Colon (tissue), 2 donors: Measurements from ENCODE around the gene AUTS2.
A peak's percentile ranks its signal among the peaks of the same experiment; 100 is the strongest.

Source experiments
- FAIRE-seq: peaks from 2 replicates; lab custom pipeline; 2012; peaks lifted over from hg19 to GRCh38; lab: Jason Lieb, UNC
- donor health status: control.
- donor health status: control.

AUTS2 gene

DNA sequence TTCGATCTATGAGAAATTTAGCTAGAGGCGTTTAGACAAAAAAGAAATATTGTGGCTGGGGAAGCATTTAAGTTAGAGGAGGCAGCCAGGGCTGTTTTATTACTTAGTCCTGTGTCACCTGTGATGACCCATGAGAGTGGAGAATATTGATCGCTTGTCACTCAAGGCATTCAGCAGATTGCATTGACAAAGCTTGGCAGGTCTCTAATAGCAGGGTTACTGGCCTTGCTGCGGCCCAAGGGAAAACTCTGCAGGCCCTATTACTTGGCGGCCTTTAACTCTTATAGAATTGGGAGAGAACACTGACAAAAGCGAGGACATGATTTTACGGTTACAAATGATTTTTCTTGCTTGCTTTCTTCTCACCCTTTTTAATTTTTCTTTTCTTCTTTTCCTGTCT lies 473.5 kb downstream of the AUTS2 start:
- FAIRE-seq, result no peak

DNA sequence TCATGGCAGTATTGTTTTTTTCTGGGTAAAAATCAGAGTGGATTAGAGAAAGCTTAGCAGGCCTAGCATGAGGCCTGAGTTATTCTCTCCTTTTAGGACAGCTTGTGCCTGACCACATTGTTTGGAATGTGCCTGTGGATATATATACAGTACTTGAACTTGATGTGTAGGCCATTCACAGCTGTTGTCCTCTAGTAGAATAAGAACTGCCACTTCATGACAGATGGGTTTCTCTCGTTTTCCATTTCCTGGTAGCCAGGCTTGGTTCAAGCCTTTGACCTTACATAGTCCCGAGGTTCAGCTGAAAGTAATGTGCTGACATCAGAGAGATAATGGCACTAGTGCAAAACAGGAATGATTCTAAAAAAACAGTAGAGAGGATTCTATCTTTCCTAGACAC lies 473.9 kb downstream of the AUTS2 start:
- FAIRE-seq, result no peak

DNA sequence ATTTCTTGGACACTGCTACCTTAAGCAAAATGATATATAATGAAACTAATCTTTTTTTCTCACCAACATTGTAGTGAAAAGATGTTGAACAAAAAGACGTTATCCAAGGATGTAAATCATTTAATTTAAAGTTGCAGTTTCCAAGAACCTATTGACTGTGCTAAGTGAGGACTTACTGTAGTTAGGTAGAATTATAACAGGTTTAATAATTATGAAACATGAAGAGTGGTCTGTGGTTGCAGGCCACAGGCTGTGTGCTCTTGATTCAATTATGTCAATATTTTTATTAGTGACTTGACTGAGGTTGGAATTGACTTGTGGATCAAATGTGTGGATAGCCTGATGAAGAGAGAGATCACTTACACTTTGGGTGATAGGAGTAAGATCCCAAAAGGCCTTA lies 478.1 kb downstream of the AUTS2 start:
- FAIRE-seq, result no peak

DNA sequence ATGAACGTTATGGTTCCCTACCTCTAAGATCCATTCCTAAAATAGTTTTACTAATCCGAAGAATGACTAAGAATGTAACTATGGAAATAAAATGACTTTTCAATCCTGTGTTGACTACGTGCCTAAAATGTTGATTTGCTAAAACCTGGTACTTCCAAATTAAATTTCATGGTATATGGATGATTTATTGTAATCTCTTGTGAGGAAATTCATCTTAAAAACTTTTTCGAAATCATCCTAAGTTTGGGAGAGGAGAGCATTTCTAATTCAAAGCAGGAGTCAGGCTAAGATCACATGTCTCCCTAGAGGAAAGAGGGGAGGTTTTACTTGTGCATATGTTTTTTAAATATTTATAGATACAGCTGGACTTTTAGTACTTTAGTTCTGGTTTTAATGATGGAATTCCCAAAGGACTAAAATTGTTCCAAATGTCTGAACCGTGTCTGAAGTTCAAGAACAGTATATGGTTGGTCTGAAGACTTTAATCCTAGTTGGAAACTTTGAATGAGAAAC lies 483.9 kb downstream of the AUTS2 start:
- no peak for FAIRE-seq

DNA sequence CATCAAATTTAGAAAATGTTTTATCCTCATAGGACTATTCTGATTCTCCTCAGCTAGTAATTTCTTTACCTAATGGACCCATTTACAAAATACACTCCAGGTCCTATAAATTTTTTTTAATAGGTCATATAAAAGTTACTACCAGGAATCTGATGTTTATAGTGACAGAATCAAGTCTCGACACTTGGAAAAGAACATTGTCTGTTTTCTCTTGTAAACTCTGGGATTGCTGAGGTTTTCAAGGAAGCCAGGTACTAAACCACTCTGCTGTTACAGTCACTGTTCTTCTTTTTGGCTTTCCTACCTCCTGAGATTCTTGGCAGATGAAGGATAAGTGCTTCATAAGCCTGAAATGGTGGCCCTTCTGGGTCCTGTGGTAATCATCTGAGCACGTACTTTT lies 493.1 kb downstream of the AUTS2 start:
- FAIRE-seq, result no peak

DNA sequence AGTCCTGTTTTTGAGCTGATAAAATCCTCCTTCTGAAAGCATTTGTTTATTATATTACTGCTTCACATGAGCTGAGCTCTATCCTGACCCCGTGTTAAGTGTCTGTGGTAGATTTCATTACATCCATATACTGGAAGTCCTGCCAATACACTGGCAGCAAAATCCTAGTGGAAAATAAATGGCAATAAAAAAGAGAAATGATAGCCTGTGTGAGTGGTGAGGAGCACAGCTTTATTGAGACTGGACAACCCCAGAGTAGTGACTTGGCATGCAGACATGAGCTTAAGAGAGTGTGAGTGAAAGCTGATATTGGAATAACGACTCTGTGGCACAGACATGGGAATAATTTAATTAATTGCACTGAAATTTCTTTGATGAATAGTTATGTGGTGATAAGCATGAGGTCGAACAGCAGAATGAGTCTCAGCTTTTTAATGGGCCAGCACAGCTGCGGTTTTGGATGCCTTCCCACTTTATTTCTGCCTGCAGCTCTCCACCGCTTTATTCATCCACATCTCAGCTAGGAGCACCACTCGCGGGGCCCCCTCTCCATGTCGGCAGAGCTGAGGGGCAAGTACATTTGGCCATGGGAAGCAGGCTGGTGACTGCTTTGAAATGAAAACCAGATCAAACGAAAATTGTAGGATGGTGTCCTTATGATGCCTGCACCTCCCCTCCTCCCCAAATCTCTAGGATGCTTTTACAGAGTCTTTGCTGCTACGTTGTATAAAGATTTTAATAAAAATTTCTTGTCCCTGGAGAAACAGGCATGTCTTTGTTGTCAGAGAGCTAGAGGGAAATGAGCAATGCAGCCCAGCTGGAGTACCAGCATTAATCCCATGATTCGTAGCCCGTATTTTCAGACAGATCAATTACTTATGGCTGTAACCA lies 494.3 kb downstream of the AUTS2 start:
- FAIRE-seq, result no peak

DNA sequence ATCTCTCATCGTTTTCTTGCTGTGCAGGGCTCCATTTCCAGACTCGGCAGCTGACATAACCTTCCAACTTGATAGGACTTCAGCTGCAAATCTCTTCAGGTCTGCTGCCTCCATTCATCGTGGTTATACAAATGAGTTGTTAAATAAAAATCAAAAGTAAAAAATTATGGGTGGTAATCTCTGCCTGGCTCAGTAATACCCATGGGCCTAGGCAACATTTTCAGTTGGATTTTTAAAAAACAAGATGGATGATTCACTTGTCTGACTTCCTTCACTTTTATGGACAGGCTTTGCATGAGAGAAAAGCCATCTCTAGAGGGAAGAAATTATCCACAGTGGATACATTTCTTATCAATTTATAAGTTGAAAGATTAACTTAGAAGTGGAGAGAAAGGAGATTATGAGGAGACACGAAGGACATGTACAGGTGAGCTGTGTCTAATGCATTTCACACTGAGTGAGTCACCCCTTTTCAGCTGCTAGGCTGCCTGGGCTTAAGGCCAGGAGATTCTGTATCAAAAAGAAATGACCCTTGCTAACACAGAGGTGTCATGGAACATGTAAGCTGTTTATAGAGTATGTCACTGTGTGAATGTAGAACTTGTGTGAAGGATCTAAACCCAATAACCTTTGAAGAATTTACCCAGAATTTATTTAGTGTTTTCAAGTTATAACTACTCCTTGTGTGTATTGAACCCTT lies 495.1 kb downstream of the AUTS2 start:
- FAIRE-seq, result no peak

DNA sequence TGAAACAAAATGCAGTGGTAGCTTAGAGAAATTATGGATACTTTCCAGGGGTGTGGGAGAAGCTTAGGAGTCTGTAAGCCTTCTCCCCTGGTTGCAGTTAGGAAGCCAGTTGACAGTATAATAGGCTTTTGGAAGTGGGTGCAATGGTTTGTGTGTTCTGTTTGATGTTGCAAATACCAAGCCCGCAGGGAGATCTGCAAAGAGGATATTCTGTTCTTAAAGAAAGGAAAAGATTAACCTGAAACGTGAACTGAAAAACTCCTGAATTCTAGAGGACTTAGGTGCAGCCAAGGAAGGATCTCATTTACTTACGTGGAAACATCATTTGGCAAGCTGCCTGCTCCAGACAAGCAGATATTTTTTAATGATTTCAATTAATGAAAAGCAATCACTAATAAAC lies 496.6 kb downstream of the AUTS2 start:
- no peak for FAIRE-seq

DNA sequence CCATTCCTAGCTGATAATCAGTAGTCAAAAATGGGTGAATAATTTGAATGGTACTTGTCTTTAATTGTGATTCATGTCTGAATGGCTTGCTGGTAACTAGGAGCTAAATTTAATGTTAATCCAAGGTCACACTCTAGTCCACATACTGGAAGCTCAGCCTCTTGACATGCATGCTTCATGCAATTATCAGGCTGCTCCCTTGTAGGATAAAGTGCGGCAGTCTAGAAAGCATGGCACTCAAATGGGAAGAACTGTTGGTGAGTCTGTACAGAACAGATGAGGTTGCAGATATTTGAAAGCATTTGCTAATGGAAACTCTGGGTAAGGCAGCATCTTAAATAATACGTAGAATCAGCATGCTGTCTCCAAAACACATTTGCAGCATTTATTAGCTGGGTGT lies 499.4 kb downstream of the AUTS2 start:
- FAIRE-seq, result no peak

DNA sequence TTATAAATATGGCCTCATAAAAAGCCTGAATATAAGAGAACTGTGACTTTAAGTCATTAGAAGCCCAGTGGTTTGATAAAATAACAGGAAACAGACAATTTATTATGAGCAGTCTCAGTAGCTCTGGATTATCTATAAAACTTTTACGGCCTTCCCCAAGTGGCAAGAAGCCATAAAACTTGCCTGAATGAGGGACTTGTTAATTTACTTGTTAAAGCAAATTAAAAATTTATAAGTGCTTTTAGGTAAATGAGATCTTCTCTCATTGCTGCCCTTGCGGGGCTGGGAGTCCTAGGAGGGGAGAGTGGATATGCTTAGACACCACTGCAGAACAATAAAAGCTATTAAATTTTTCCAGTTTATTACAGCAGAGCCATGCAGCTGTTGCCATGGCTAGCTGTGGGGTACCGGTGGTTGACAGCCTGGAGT lies 499.9 kb downstream of the AUTS2 start:
- no peak for FAIRE-seq

DNA sequence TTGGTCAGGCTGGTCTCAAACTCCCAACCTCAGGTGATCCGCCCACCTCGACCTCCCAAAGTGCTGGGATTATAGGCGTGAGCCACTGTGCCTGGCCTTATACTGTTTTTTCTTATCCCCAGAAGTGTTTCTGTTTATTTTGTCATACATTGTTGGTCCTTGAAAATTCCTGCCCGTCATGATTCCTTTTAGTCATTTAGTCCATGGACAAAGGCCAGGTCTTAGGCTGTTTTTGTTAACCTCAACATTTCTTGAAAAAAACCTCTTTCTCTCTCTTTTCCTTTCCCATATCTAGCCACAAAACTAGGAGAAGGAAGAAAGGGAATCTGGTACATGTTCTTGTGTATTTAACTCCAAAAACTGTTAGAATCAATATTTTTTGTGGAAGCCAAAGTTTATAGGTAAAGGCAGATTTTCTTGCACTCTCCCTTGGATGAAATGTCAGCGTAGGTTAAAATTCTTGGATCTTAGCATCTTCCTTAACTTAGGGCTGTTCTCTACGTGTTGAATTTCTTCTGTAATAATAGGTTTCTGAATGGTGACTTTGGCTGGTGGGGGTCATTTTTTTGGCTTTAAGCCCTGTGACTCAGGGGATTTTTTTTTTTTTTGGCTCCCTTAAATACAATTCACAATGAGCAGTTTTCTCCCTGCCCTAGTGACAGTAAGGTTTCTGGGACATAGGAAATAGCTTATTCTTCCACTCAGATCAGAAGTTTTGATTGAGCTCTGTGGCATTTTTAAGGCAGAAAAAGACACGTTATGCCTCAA lies 500.8 kb downstream of the AUTS2 start:
- FAIRE-seq, result no peak

DNA sequence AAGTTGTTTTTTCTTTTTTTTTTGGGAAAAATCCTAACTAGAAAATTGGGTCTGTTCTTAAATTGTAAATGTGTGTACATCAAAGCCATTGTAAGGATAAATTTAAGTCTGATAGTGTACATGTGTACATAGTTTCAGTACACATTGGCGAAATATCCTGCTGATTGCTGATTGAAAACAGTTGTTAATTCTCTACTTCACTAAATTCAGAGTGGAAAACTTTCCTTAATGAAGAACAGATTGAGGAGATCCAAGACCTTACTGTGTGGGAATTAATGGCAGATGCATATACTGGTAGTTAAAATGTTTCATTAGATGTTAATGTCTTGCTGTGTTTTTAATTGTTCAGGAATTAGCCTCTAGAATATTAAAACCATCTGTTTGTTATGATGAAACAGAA lies 506.0 kb downstream of the AUTS2 start:
- peak; percentile 43 for FAIRE-seq

DNA sequence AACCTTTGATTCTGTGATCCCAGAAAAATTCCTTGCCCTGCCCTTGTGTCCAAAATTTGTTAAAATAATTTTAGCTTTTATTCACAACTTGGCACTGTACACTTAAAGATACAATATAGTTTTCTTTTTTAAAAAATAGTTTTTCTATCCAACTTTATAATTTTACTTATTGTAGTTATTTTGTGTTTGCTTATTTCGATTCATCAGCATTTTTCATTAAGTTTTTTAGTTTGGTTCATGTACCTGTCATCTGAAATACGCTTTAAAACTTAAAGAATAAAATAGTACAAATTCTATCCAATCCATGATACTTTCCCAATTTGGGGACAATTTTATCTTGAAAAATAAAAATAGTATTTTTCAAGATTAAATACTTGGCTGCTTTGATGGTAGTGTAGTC lies 514.8 kb downstream of the AUTS2 start:
- FAIRE-seq, result no peak

DNA sequence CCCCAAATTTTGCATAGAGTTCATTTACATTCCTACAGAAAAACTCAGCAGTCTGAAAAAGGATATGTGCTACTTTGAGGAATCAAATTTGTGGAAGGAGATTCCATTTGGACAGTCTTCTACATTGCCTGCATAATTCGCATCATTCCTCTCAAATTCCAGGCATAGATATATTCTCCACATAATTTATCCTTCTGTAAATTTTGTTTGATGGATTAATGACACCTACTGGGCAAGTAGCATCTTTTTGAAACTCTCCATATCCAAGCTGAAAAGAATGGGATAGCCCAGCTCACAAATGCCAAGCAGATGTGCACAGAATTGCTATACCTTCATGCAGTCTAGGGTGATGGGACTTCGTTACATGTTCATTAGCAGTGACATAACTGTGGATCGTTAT lies 515.3 kb downstream of the AUTS2 start:
- FAIRE-seq, result no peak

DNA sequence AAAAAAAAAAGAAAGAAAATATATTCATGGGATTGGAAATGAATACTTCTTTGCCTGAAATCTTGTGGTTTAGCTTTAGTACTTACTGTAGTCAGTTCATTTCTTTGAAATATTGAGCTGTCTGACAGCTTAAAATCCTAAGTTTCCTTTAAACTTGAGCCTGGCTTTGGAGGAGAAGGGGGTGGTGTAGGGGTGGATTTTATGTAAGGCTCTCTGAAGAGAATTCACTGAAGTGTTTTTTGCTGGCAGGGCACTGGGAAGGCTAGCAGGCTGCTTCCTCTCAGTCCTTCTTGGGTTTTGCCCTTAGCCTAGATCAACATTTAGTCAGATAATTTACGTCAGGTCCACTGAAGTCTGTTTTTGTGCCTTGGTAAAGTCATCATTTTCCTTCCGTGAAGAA lies 516.5 kb downstream of the AUTS2 start:
- FAIRE-seq, result no peak

DNA sequence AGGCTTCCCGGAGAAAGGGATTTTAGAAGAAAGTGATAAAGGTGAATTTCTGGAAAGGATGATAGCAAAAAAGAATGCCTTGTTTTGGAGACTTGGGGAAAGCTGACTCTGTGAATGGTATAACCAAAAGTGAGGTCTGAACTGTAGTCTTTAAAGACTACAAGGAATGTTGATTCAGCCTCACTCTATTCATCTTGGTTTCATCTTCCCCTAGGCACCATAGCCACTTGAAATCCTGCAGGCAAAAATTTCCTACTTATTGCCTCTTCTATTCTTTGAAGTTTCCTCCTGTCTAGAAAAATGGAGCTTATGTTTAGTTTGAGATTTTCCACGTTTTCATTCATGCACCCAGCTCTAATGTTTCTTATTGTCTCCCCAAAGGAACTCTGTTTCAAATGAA lies 518.0 kb downstream of the AUTS2 start:
- FAIRE-seq, result no peak

DNA sequence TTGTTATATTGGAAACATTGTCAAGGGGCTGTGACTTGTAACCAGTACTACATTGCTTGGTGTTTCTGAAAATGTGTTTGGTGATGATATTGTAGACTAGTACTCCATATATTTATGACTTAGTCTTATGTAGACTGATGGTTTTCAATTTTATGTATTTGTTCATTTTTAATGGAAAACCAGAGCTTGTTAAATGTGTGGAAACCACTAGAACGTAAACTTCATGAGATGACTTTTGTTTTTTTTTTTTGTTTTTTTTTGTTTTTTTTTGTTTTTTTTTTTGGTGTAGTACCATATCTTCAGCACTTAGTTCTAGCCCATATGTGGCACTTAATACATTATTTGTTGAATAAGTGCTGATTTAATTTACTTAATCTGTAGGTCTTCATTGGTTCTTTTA lies 518.6 kb downstream of the AUTS2 start:
- FAIRE-seq, result no peak

DNA sequence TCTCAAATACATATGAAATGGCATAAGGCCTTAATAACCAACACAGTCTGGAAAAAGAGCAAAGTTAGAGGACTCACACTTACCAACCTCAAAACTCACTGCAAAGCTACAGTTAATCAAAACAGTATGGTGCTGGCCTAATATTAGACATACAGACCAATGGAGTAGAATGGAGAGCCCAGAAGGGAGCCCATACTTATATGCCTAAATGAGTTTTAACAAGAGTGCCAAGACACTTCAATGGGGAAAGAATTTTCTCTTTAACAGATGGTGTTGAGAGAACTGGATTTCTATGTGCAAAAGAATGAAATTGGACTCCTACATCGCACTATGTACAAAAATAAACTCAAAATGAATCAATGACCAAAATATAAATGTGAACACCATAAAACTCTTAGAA lies 522.6 kb downstream of the AUTS2 start:
- FAIRE-seq, result no peak

DNA sequence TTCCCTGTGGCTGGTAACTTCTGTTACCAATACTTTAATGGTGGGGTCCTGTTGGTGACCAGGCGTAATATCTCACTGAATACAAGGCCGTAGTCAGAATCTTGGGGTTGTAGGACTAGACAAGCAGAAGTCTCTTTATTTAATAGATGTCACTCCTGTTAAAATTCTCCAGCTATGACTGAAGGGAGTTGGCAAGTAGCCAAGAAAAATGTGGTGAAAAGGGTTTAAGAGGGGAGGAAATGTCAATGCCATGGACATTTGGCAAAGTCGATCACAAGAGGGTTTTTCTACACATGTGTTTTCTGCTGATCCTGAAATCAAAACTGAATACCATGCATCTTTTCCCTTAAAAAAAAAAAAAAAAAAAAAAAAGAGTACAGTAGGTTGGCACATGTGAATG lies 533.5 kb downstream of the AUTS2 start:
- FAIRE-seq, result no peak

DNA sequence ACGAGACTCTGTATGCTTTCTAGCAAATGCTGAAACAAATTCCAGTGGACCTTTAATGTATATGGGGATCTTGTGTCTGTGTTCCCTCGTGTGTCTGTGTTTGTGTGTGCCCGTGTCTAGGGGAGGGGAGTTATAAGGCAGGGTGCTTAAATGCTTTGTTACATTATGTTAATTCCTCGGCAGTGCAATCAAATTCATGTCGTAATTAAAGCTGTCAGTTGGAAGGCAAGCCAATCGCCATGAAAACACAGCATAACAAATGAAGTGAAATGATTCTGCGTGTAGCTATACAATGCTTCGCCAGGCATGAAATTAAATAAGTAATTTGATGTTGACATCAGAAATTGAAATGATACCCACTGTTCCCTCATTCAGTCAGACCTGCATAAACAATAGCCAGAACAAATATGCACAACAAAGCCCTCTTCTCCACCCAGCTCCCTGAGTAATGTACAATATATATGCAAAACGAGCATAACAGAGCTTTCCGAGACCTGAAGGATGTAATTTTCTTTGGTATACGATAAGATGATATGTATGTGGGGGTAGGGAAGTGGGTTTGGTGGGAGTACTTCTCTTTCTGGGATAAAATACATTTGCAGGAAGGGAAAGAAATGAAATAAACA lies 534.1 kb downstream of the AUTS2 start:
- no peak for FAIRE-seq

DNA sequence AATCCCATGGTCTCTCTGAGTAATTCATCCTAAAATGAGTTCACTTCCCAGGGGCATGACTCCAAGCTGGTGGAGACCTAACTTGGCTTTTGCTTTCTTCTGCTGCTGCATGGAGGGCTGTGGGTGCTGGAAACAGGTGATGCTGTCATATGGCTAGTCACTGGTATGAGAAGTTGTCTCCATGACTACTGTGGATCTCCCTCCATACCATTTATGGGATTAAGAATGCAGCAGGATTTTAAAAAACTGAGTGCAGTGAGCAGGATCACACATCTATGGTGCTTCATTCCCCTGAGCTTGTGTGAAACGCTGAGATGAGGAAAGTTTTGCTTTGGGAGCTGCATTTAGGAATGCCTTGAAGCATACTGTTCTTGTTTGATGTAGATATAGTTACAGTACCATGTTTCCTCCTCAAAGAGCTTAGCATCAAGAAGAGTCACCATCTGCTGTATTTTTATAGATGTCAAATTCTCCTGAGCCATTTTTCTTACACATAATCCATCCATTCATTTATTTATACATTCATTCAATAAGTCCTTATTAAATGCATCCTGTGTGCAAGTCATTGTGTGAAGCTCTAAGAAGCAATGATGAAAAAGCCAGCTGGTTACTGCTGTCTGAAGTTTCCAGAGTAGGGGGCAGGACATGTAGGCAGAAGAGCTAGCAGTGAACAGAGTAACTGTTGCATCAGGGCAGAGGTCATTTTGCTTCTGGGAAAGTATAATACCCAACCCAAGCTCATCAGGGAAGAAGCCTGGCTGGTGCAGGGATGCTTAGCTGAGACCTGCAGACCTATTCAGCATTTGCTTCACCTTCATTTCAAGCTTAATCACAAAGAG lies 534.8 kb downstream of the AUTS2 start:
- FAIRE-seq, result no peak
